ENCODE measurements around the gene NDUFV1.

DNA sequence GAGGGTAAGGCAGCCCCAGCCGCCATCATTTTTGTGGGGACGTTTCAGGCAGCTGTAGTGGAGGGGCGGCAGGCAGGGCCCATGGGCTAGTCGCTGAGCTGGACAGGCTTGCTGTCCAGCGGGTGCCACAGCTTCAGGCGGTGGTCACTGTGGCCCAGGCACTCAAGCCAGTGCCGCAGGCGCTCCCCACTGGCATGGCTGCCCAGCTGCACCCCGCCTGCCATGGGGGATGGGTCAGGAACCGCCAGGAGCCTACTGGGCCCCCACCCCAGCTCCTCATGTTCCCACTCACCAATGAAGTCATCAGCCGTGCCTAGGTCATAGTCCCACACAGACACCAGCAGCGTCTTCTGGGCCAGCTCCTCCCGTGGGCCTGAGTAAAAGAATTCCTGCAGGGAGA, 6.0 kb downstream of the NDUFV1 start:
- no peak for TF ChIP-seq POLR2AphosphoS5 (IDR thresholded peaks at IDR 0.05; ENCODE audit: borderline replicate concordance, low read depth, low read length)
- no peak for TF ChIP-seq FOXP2 (optimal IDR thresholded peaks at IDR 0.05; ENCODE audit: control extremely low read depth, extremely low read length, insufficient read depth)
- no peak for TF ChIP-seq EZH2 (IDR thresholded peaks at IDR 0.05)
